Cardiac muscle cell (in vitro differentiated cells and primary cell): ENCODE results near the gene SPIRE2. TPM values are rescaled to one million over a fixed set of nuclear protein-coding genes. Genes with fewer than 3 reads are reported as not detected.
"Not testable (repeated sequence)": the region's sequence is repeated elsewhere in the genome, so short reads cannot be mapped to it uniquely, and the experiment has no call there.

Experiments used
- DNase-seq, 2 donors: peaks; one replicate each; pipeline versions ENCODE4 v3.0.0 to v3.0.0-alpha.2; 2010 to 2017; ENCODE audit warnings: low read depth in 1 of 2, low spot score in 1 of 2
- H3K27ac ChIP-seq: fragments of 200-600 bp; sonication (generic); 2 replicates; pipeline ENCODE4 v1.5.1; 2016
- H3K27me3 ChIP-seq: fragments of 200-600 bp; sonication (generic); 2 replicates; pipeline ENCODE4 v1.6.0; 2016; ENCODE audit warnings: control low read depth
- H3K36me3 ChIP-seq: fragments of 200-600 bp; sonication (generic); 2 replicates; pipeline ENCODE4 v1.5.1; 2016; ENCODE audit warnings: control low read depth
- H3K4me1 ChIP-seq: fragments of 200-600 bp; sonication (generic); 2 replicates; pipeline ENCODE4 v1.8.1; 2017; ENCODE audit warnings: low read depth, mild to moderate bottlenecking, mixed run types
- H3K4me3 ChIP-seq: fragments of 200-600 bp; sonication (generic); 2 replicates; pipeline ENCODE4 v1.5.1; 2016; ENCODE audit warnings: mild to moderate bottlenecking
- H3K9me3 ChIP-seq: fragments of 200-600 bp; sonication (generic); 2 replicates; pipeline ENCODE4 v1.5.1; 2017; ENCODE audit warnings: low read depth, mild to moderate bottlenecking, control low read depth
- CTCF ChIP-seq: IDR thresholded peaks from 2 replicates; pipeline ENCODE4 v1.5.1; 2012; ENCODE audit warnings: low read depth, mild to moderate bottlenecking, low read length
- polyA plus RNA-seq: library from polyadenylated mRNA; unstranded; fragments of >200 nt; fragmentation: Nextera tagmentation; extraction: Ambion mirVana; gene quantifications from 2 replicates; pipeline ENCODE4 v1.2.1, GENCODE V29; 2016
- total RNA-seq: library from RNA; depleted of rRNA; stranded (reverse); fragments of >200 nt; gene quantifications from 2 replicates; pipeline ENCODE4 v1.2.3, GENCODE V29; 2016

Gene SPIRE2
- total and polyA plus RNA-seq, 2 experiments from 2014 or later: 3.8 to 7.8 TPM

DNA sequence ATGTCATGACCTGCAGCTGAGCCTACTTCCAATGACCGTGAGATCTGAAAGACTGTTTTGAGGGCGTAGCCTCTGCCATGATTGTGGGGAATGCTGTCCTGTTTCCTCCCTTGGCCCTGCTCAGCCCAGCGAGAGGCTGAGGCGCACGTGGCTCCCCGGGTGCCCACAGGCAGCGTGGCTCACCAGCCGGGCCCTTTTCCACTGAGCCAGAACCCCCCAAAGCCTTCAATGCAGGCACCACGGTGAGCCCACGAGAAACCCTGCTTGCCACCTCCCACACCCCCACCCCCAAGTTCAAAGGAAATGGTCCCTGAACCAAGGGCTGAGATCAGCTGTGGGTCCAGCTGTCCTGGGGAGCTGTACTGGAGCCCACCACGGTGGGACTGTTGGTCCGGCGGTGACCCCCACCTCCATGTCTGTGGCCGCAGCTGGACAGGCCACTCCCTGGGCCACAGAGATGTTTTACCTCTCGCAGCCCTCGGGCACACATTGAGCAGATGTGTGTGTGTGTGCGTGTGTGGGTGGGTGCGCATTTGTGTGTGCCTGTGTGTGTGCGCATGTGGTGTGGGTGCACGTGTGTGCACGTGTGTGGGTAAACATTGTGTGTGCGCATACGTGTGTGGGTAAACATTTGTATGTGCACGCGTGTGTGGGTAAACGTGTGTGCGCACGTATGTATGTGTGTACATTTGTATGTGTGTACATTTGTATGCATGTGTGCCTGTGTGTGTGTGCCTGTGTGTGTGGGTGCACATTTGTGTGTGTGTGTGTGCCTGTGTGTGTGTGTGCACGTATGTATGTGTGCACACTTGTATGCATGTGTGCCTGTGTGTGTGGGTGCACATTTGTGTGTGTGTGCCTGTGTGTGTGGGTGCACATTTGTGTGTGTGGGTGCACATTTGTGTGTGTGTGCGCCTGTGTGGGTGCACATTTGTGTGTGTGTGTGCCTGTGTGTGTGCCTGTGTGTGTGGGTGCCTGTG lies 85.4 kb downstream of the SPIRE2 start:
- Histone ChIP-seq H3K36me3 (peaks cover 5% of the 10 kb centered on the region), H3K9me3 (no peaks in the 10 kb centered on the region), H3K4me1 (no peaks in the 10 kb centered on the region), H3K4me3 (no peak overlapping the region), H3K27me3 (no peaks in the 10 kb centered on the region), H3K27ac (no peak overlapping the region)
- TF ChIP-seq CTCF: no peak
- no peak for DNase-seq

DNA sequence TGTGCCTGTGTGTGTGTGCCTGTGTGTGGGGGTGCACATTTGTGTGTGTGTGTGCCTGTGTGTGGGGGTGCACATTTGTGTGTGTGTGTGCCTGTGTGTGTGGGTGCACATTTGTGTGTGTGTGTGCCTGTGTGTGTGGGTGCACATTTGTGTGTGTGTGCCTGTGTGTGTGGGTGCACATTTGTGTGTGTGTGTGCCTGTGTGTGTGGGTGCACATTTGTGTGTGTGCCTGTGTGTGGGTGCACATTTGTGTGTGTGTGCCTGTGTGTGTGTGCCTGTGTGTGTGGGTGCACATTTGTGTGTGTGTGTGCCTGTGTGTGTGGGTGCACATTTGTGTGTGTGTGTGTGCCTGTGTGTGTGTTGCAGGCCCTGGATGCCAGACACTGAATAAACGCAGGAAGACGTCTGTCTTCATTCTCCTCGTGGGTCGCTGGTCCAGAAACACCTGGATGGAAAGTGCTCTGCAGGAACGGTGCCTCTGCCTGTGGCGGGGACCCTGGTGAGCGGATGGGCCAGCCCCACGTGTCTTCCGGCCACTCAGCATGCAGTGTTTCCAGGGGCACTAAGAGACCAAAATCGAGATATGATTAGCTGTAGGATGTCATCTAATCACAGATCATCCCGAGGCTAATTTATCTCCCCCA lies 86.5 kb downstream of the SPIRE2 start:
- not testable (repeated sequence) for H3K4me1 ChIP-seq, DNase-seq, H3K27ac ChIP-seq, H3K36me3 ChIP-seq, H3K4me3 ChIP-seq, H3K9me3 ChIP-seq, H3K27me3 ChIP-seq

GRCh38 chr16:89915303-89916232 lies 87.3 kb downstream of the SPIRE2 start:
- no peaks in the 10 kb centered on the region for H3K9me3 ChIP-seq
- DNase-seq: no peak
- TF ChIP-seq CTCF: no peak
- no peaks in the 10 kb centered on the region for H3K27me3 ChIP-seq
- no peaks in the 10 kb centered on the region for H3K4me1 ChIP-seq
- H3K36me3 ChIP-seq: peaks cover 3% of the 10 kb centered on the region
- H3K27ac ChIP-seq: no peak overlapping the region
- H3K4me3 ChIP-seq: no peak overlapping the region

DNA sequence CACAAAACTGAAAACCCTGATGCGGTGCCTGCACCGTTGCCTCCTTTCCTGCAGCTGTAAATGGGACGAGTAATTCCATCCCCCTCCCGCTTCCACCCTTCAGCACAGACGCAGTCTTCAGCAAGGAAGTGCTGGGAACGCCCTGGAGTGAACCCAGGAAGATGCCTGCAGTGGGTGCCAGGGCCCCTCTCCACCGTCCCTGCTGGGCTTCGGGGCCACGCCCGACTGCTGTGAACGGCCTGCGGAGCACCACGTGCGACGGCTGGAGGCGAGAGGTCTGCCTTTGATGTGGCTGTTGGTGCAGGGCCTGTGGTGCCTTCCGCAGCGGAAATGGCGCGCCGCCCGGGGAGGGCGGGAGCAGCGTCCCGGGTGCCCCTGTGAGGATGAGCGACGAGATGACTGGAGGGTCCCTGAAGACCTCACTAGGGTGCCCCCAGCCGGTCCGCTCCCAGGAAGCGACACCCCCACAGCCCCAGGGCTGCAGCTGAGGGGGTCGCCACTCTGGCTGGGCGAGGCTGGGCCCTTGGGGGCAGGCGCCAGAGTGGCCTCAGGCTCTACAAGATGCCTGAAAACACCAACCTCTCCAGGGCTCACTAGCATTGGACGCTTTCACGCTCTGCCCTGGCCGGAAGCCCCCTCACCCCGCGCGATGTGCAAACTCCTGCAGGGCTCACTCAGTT lies 89.6 kb downstream of the SPIRE2 start:
- H3K27ac ChIP-seq: no peak overlapping the region
- DNase-seq: peak; percentile 68 to 93
- peaks cover 11% of the 10 kb centered on the region for H3K27me3 ChIP-seq

More for the DNA sequence above, 89.6 kb downstream of the SPIRE2 start:
- Histone ChIP-seq H3K4me3 (peak overlapping the region; percentile 34), H3K9me3 (no peaks in the 10 kb centered on the region), H3K36me3 (no peaks in the 10 kb centered on the region), H3K4me1 (no peaks in the 10 kb centered on the region)
- TF ChIP-seq CTCF: no peak
